Glutamatergic neuron (in vitro differentiated cells): Measurements from ENCODE around the gene EPC2. TPM values are rescaled to one million over a fixed set of nuclear protein-coding genes. Genes with fewer than 3 reads are reported as not detected.

Experiments used
- DNase-seq: peaks from one replicate; pipeline ENCODE4 v3.0.0; 2022
- H3K27ac Mint-ChIP-seq: one replicate; pipeline ENCODE4 v1.8.0; 2020; ENCODE audit warnings: mild to moderate bottlenecking, mixed read lengths, inconsistent platforms; ENCODE audit not compliant: unreplicated experiment
- H3K27me3 Mint-ChIP-seq: one replicate; pipeline ENCODE4 v1.8.0; 2020; ENCODE audit warnings: mild to moderate bottlenecking, moderate library complexity, mixed read lengths, inconsistent platforms; ENCODE audit not compliant: unreplicated experiment
- H3K36me3 Mint-ChIP-seq: one replicate; pipeline ENCODE4 v1.8.0; 2020; ENCODE audit warnings: mild to moderate bottlenecking, mixed read lengths, inconsistent platforms; ENCODE audit not compliant: unreplicated experiment
- H3K4me1 Mint-ChIP-seq: one replicate; pipeline ENCODE4 v1.8.0; 2020; ENCODE audit warnings: mild to moderate bottlenecking, low read depth, mixed read lengths, inconsistent platforms; ENCODE audit not compliant: unreplicated experiment
- H3K4me3 Mint-ChIP-seq: one replicate; pipeline ENCODE4 v1.8.0; 2020; ENCODE audit warnings: mild to moderate bottlenecking, mixed read lengths, inconsistent platforms; ENCODE audit not compliant: unreplicated experiment
- H3K9me3 Mint-ChIP-seq: one replicate; pipeline ENCODE4 v1.8.0; 2020; ENCODE audit warnings: mild to moderate bottlenecking, moderate library complexity, mixed read lengths, inconsistent platforms; ENCODE audit not compliant: unreplicated experiment
- CTCF ChIP-seq: fragments of 200-600 bp; sonication (generic); IDR thresholded peaks from one replicate; pipeline ENCODE4 v1.5.0; 2021; ENCODE audit not compliant: partially characterized antibody, unreplicated experiment
- total RNA-seq: library from RNA; stranded (reverse); fragmentation: NEBNext Ultra II Directional; extraction: Animal tissue kit (Norgen Biotek cat#: 25700); gene quantifications from one replicate; pipeline ENCODE4 v1.2.1, GENCODE V29; 2021; ENCODE audit not compliant: unreplicated experiment

EPC2 gene
- total RNA-seq, 1 donor from 2014 or later: 40.9 TPM

- TF ChIP-seq CTCF: no peak
- H3K9me3 Mint-ChIP-seq: peaks cover 2% of the 10 kb centered on the region
- H3K4me3 Mint-ChIP-seq: no peak overlapping the region
- no peak for DNase-seq
- H3K4me1 Mint-ChIP-seq: peaks cover 9% of the 10 kb centered on the region
- no peaks in the 10 kb centered on the region for H3K27me3 Mint-ChIP-seq
- no peaks in the 10 kb centered on the region for H3K36me3 Mint-ChIP-seq
- no peak overlapping the region for H3K27ac Mint-ChIP-seq
Observed at GRCh38 chr2:148819019-148819585, 174.6 kb downstream of the EPC2 start.

GRCh38 chr2:148824190-148824589 lies 179.6 kb downstream of the EPC2 start:
- no peaks in the 10 kb centered on the region for H3K4me1 Mint-ChIP-seq
- no peaks in the 10 kb centered on the region for H3K9me3 Mint-ChIP-seq
- no peak overlapping the region for H3K4me3 Mint-ChIP-seq
- H3K27me3 Mint-ChIP-seq: no peaks in the 10 kb centered on the region
- DNase-seq: no peak
- no peak for TF ChIP-seq CTCF
- no peaks in the 10 kb centered on the region for H3K36me3 Mint-ChIP-seq
- H3K27ac Mint-ChIP-seq: no peak overlapping the region

GRCh38 chr2:148826791-148827190 lies 182.2 kb downstream of the EPC2 start:
- Mint-ChIP-seq H3K4me1 (no peaks in the 10 kb centered on the region), H3K4me3 (no peak overlapping the region), H3K27ac (no peak overlapping the region), H3K27me3 (no peaks in the 10 kb centered on the region), H3K9me3 (peaks cover 2% of the 10 kb centered on the region), H3K36me3 (peaks cover 4% of the 10 kb centered on the region)
- no peak for TF ChIP-seq CTCF
- DNase-seq: no peak

- DNase-seq: no peak
- Mint-ChIP-seq H3K27ac (no peak overlapping the region), H3K4me3 (no peak overlapping the region), H3K4me1 (no peaks in the 10 kb centered on the region), H3K9me3 (peaks cover 2% of the 10 kb centered on the region), H3K36me3 (peaks cover 9% of the 10 kb centered on the region), H3K27me3 (no peaks in the 10 kb centered on the region)
- TF ChIP-seq CTCF: no peak
Observed at GRCh38 chr2:148828941-148829340, 184.4 kb downstream of the EPC2 start.

- DNase-seq: no peak
- peaks cover 9% of the 10 kb centered on the region for H3K36me3 Mint-ChIP-seq
- H3K27ac Mint-ChIP-seq: no peak overlapping the region
- H3K9me3 Mint-ChIP-seq: peaks cover 2% of the 10 kb centered on the region
- no peaks in the 10 kb centered on the region for H3K4me1 Mint-ChIP-seq
- TF ChIP-seq CTCF: no peak
- no peaks in the 10 kb centered on the region for H3K27me3 Mint-ChIP-seq
- H3K4me3 Mint-ChIP-seq: no peak overlapping the region
Observed at GRCh38 chr2:148829618-148830017, 185.1 kb downstream of the EPC2 start.
